ENCODE data around the gene CGA. TPM values are rescaled to one million over a fixed set of nuclear protein-coding genes. Genes with fewer than 3 reads are reported as not detected.

Gene CGA
- total RNA-seq, 6 experiments from 2014 or later: not detected

GRCh38 chr6:87099472-87099871 lies 4.6 kb upstream of the CGA start:
- H3K4me1 ChIP-seq: peaks cover 0 to 17% (median 7%) of the 10 kb centered on the region in 4 donors
- no peaks in the 10 kb centered on the region for H3K36me3 ChIP-seq
- no peaks in the 10 kb centered on the region for H3K27me3 ChIP-seq
- H3K27ac ChIP-seq: no peak overlapping the region
- peak; percentile 91 to 98 (median 98) for ATAC-seq
- H3K4me3 ChIP-seq: no peak overlapping the region
- DNase-seq: no peak
- intact Hi-C loops (cut with DNase I): no loop called here
- TF ChIP-seq POLR2A (IDR thresholded peaks at IDR 0.05): no peak
- TF ChIP-seq, protein P1, sequence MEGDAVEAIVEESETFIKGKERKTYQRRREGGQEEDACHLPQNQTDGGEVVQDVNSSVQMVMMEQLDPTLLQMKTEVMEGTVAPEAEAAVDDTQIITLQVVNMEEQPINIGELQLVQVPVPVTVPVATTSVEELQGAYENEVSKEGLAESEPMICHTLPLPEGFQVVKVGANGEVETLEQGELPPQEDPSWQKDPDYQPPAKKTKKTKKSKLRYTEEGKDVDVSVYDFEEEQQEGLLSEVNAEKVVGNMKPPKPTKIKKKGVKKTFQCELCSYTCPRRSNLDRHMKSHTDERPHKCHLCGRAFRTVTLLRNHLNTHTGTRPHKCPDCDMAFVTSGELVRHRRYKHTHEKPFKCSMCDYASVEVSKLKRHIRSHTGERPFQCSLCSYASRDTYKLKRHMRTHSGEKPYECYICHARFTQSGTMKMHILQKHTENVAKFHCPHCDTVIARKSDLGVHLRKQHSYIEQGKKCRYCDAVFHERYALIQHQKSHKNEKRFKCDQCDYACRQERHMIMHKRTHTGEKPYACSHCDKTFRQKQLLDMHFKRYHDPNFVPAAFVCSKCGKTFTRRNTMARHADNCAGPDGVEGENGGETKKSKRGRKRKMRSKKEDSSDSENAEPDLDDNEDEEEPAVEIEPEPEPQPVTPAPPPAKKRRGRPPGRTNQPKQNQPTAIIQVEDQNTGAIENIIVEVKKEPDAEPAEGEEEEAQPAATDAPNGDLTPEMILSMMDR (IDR thresholded peaks at IDR 0.05): no peak
- no peaks in the 10 kb centered on the region for H3K9me3 ChIP-seq

DNA sequence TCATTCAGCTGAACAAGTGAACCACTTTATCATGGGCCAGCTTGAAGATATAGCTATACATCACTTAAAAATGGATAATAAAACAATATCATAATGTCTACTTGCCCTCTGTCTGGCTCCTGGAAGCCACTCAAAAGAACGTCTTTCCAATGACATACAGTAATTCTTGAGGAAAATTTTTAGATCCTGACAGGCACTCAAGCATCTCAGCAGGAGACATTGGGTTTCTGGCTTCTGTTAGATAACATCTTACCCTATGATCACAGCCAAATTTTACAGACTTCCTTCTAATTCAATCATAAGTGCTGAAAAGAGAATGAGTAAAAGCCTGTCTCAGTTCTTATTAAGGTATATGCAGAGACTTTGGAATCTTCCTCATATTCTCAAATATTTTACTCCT lies 330 bp downstream of the CGA start:
- ATAC-seq (no peak), DNase-seq (no peak)
- 67% methylated on average over 1 of the region's 1 CpG for WGBS (ENCODE audit: insufficient coverage, low coverage, low lambda C conversion rate, missing lambda C conversion rate)
- no peaks in the 10 kb centered on the region for H3K9me3 ChIP-seq
- intact Hi-C loops (cut with DNase I): no loop called here
- no peak overlapping the region for H3K27ac ChIP-seq
- peaks cover 0 to 9% (median 4%) of the 10 kb centered on the region in 4 donors for H3K4me1 ChIP-seq
- H3K36me3 ChIP-seq: no peaks in the 10 kb centered on the region
- no peak overlapping the region for H3K4me3 ChIP-seq
- no peaks in the 10 kb centered on the region for H3K27me3 ChIP-seq
- no peak for TF ChIP-seq POLR2A (IDR thresholded peaks at IDR 0.05)
- TF ChIP-seq, protein P1 (IDR thresholded peaks at IDR 0.05): no peak

DNA sequence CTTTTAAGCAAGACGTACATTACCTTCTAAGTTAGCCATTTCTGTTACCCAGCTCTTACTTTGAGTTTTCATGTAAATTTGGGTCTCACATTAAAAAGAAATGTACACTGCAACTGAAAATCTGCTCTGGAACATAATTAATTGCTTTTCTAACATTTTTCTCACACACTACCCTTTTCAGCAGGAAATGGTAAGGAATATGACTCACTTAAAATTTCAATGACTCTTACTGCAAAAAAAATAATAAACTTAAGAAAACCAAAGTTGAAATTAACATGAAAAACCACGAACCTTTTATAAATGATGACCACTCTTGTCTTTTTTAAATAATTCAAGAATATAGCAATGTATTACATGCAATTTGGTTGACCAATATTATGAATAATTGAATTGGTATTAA lies 1.3 kb downstream of the CGA start:
- no peak for ATAC-seq
- no peak for TF ChIP-seq POLR2A (IDR thresholded peaks at IDR 0.05)
- TF ChIP-seq, protein P1 (IDR thresholded peaks at IDR 0.05): no peak
- 55% methylated on average over 2 of the region's 2 CpGs for WGBS (ENCODE audit: insufficient coverage, low coverage, low lambda C conversion rate, missing lambda C conversion rate)
- no peaks in the 10 kb centered on the region for H3K27me3 ChIP-seq
- no peaks in the 10 kb centered on the region for H3K4me1 ChIP-seq
- no peaks in the 10 kb centered on the region for H3K9me3 ChIP-seq
- H3K27ac ChIP-seq: no peak overlapping the region
- no peak overlapping the region for H3K4me3 ChIP-seq
- no peak for DNase-seq
- no peaks in the 10 kb centered on the region for H3K36me3 ChIP-seq
- intact Hi-C loops (cut with DNase I): no loop called here

DNA sequence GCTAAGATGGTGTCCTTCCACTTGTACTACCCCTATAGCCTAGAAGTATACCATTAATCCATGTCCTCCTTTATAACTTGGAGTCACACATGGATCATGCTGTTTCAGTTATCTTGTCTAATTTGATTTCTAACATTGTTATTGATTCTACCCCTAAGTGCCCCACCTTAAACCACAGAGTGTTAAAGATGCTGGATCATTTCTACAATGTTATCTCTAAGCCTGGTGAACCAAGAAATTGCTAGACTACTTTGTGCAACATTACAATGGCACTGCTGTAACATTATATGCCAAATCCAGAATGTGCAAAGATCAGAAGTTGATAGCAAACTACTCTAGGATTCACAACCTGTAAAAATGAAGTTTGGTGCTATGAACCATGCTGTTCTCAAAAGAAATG lies 1.7 kb downstream of the CGA start:
- no peak for TF ChIP-seq POLR2A (IDR thresholded peaks at IDR 0.05)
- TF ChIP-seq, protein P1 (IDR thresholded peaks at IDR 0.05): no peak

GRCh38 chr6:87092435-87092834 lies 2.5 kb downstream of the CGA start:
- ATAC-seq (no peak), DNase-seq (no peak)
- no peaks in the 10 kb centered on the region for H3K27me3 ChIP-seq
- no peaks in the 10 kb centered on the region for H3K9me3 ChIP-seq
- H3K4me1 ChIP-seq: no peaks in the 10 kb centered on the region
- H3K4me3 ChIP-seq: no peak overlapping the region
- no peak for TF ChIP-seq POLR2A (IDR thresholded peaks at IDR 0.05)
- TF ChIP-seq, protein P1 (IDR thresholded peaks at IDR 0.05): no peak
- H3K27ac ChIP-seq: no peak overlapping the region
- WGBS (ENCODE audit: insufficient coverage, low coverage, low lambda C conversion rate, missing lambda C conversion rate): 59% methylated on average over 3 of the region's 3 CpGs
- intact Hi-C loops (cut with DNase I): no loop called here
- no peaks in the 10 kb centered on the region for H3K36me3 ChIP-seq

More for the DNA sequence above, 1.7 kb downstream of the CGA start:
- Histone ChIP-seq H3K27me3 (no peaks in the 10 kb centered on the region), H3K9me3 (no peaks in the 10 kb centered on the region), H3K27ac (no peak overlapping the region), H3K36me3 (no peaks in the 10 kb centered on the region), H3K4me3 (no peak overlapping the region), H3K4me1 (no peaks in the 10 kb centered on the region)
- no peak for DNase-seq
- no peak for ATAC-seq
- intact Hi-C loops (cut with DNase I): no loop called here

Data from right lobe of liver (tissue), 6 donors.